Lung (tissue), 16 donors: ENCODE measurements around the gene ITGA1. TPM values are rescaled to one million over a fixed set of nuclear protein-coding genes. Genes with fewer than 3 reads are reported as not detected.

Experiments
- ATAC-seq: fragments of 200-7000 bp; cut with Tn5 transposase; one replicate; pipeline ENCODE4 v1.9.1; 2020; ENCODE audit warnings: moderate number of reproducible peaks; ENCODE audit not compliant: insufficient read depth, low FRiP score
- DNase-seq, 3 donors: peaks; one replicate each; pipeline ENCODE4 v3.0.0-alpha.2; 2013 to 2017
- H3K27ac ChIP-seq, 2 donors: one replicate each; pipeline ENCODE4 v1.5.1; 2013; ENCODE audit warnings: mild to moderate bottlenecking in 2 of 2, moderate library complexity in 2 of 2, control low read depth in 1 of 2, inconsistent platforms in 1 of 2, low read depth in 1 of 2, low read length in 1 of 2
- H3K27me3 ChIP-seq, 3 donors: one replicate each; pipeline ENCODE4 v1.5.1; 2013; ENCODE audit warnings: low read length in 2 of 3; ENCODE audit not compliant: control insufficient read depth in 3 of 3, insufficient read depth in 3 of 3
- H3K36me3 ChIP-seq, 4 donors: one replicate each; pipeline ENCODE4 v1.5.1; 2013; ENCODE audit warnings: low read length in 4 of 4, mild to moderate bottlenecking in 1 of 4, moderate library complexity in 1 of 4; ENCODE audit not compliant: control insufficient read depth in 4 of 4, insufficient read depth in 4 of 4
- H3K4me1 ChIP-seq, 5 donors: one replicate each; pipeline ENCODE4 v1.5.1; 2013; ENCODE audit warnings: low read length in 5 of 5, mild to moderate bottlenecking in 2 of 5, moderate library complexity in 1 of 5; ENCODE audit not compliant: control insufficient read depth in 5 of 5, insufficient read depth in 5 of 5
- H3K4me3 ChIP-seq: one replicate; pipeline ENCODE4 v1.5.1; 2013; ENCODE audit warnings: mild to moderate bottlenecking, control low read depth, moderate library complexity
- H3K9ac ChIP-seq, 2 donors: one replicate each; pipeline ENCODE4 v1.5.1; 2013; ENCODE audit warnings: low read length in 2 of 2, control low read depth in 1 of 2; ENCODE audit not compliant: insufficient read depth in 1 of 2
- H3K9me3 ChIP-seq, 4 donors: one replicate each; pipeline ENCODE4 v1.5.1; 2013; ENCODE audit warnings: low read length in 3 of 4, mild to moderate bottlenecking in 1 of 4, moderate library complexity in 1 of 4; ENCODE audit not compliant: control insufficient read depth in 4 of 4, insufficient read depth in 3 of 4
- CTCF ChIP-seq: IDR thresholded peaks from 2 replicates; pipeline ENCODE4 v1.5.1; 2012; ENCODE audit warnings: mild to moderate bottlenecking; ENCODE audit errors: control extremely low read depth, extremely low read depth
- WGBS, 2 donors: extraction: QIAGEN DNeasy Blood & Tissue Kit; methylation state at CpG; one replicate each; pipeline ENCODE4 v1.1.7; 2013; 5-methylcytosine and 5-hydroxymethylcytosine counted together
- long read RNA-seq, 5 donors: transcript quantifications; one replicate each; lab custom pipeline, GENCODE V29; 2026
- polyA plus RNA-seq, 2 donors: library from polyadenylated mRNA; stranded (reverse); fragments of 200-250 nt; gene quantifications; one replicate each; pipeline ENCODE4 v1.2.1, GENCODE V29; 2013
- total RNA-seq, 2 donors: library from RNA; depleted of rRNA in 1 of 2; stranded (reverse); fragments of >200 nt in 1 of 2; gene quantifications; one replicate each; pipeline ENCODE4 v1.2.1, GENCODE V29; 2014 to 2021
- donor health status: control.
- donor health status: control.
- donor health status: Bipolar disorder and iron deficiency.
- donor health status: healthy.
- donor health status: DM: yes; HTN: yes; CAD: no.

The ITGA1 gene
- total RNA-seq: 100 to 1,000 TPM in 1 of 2 donors, 10 to 100 TPM in 1; 74.9 to 119 TPM
- polyA plus RNA-seq: 10 to 100 TPM in 1 of 2 donors, 1 to 10 TPM in 1; 8.8 to 20.3 TPM
- long read RNA-seq, donor 1, full-length matches to known transcripts: 12 of 22 reads
- long read RNA-seq, donor 1, partial matches to known transcripts: 10 of 22 reads
- long read RNA-seq, donor 1, other reads (novel, unspliced or antisense): 0 of 22 reads
- long read RNA-seq, donor 2, full-length matches to known transcripts: 1 of 1 reads
- long read RNA-seq, donor 2, partial matches to known transcripts: 0 of 1 reads
- long read RNA-seq, donor 2, other reads (novel, unspliced or antisense): 0 of 1 reads
- long read RNA-seq, donor 3, full-length matches to known transcripts: 3 of 3 reads
- long read RNA-seq, donor 3, partial matches to known transcripts: 0 of 3 reads
- long read RNA-seq, donor 3, other reads (novel, unspliced or antisense): 0 of 3 reads
- long read RNA-seq, donor 4, partial matches to known transcripts: 15 of 15 reads
- long read RNA-seq, donor 4, other reads (novel, unspliced or antisense): 0 of 15 reads
- long read RNA-seq, donor 5, full-length matches to known transcripts: 9 of 27 reads
- long read RNA-seq, donor 5, partial matches to known transcripts: 18 of 27 reads
- long read RNA-seq, donor 5, other reads (novel, unspliced or antisense): 0 of 27 reads

DNA sequence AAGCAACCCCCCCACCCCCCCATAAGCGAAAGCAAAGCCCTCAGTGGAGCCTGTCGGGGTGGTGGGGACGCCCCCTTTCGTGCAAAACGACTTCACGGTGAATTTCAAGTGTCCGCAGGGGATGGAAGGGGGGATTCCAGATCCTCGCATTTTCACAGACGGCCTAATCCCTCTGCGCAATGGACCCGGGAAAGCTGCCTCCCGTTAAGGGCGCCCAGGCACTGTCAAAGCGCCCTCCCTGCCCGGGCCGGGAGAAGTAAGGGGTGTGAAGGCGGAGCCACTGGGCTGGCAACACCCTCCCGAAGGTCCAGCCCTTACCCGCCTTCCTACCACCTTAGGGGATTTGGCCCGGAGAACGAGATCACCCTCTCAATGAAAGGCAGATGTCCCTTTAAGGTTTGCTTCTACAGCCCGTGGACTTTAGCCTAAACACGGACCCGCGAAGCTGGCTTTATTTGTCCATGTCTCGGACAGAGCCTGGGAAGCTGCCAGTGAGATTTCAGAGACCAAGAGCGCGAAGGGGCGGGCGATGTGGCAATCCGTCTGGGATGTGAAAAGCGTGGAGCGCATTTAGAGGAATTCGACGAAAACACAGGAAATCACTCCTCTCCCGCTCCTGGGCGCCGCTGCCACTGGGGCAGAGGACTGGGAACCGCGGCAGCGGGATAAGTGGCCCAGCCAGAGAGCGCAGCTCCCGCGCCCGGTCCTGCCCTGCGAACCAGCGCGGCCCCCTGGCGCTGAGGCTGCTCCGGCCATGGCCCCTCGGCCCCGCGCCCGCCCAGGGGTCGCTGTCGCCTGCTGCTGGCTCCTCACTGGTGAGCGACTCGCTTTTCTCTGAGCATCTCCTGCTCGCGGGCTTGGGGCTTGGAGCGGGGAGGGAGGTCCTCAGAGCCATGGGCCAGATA, at the start of gene ITGA1, which contains the start of gene PELO:
Gene ITGA1, plus strand, starts transcription at position 317 of the 905 bp plus-strand sequence. Its CDS starts 438 bp downstream, at position 755.
Gene PELO, plus strand, starts transcription at position 317 of the 905 bp plus-strand sequence. CDS start 12,479 bp downstream, outside the sequence.
- Histone ChIP-seq H3K36me3 (peaks cover 0 to 6% (median 0%) of the 10 kb centered on the region in 4 donors), H3K9me3 (no peaks in the 10 kb centered on the region), H3K27me3 (no peaks in the 10 kb centered on the region), H3K9ac (peak within 1 kb of the TSS in 1 of 2 donors; percentile 96), H3K4me3 (peak within 1 kb of the TSS; percentile 69), H3K4me1 (peaks cover 0 to 22% (median 1%) of the 10 kb centered on the region in 5 donors), H3K27ac (peak within 1 kb of the TSS; percentile 75 to 85)
- DNase-seq (peak; percentile 89 to 96 (median 93)), ATAC-seq (peak; percentile 90)
- WGBS, 2 donors: 0 to 1% methylated on average over 61 of the region's 61 CpGs
- TF ChIP-seq CTCF: peak; percentile 14

GRCh38 chr5:52738095-52738506, 49.6 kb upstream of the ITGA1 start:
- no peak overlapping the region for H3K4me3 ChIP-seq
- ATAC-seq (no peak), DNase-seq (no peak)
- TF ChIP-seq CTCF: no peak
- no peaks in the 10 kb centered on the region for H3K9me3 ChIP-seq
- H3K36me3 ChIP-seq: no peaks in the 10 kb centered on the region
- no peak overlapping the region for H3K9ac ChIP-seq
- H3K4me1 ChIP-seq: peaks cover 0 to 13% (median 0%) of the 10 kb centered on the region in 5 donors
- no peaks in the 10 kb centered on the region for H3K27me3 ChIP-seq
- no peak overlapping the region for H3K27ac ChIP-seq

DNA sequence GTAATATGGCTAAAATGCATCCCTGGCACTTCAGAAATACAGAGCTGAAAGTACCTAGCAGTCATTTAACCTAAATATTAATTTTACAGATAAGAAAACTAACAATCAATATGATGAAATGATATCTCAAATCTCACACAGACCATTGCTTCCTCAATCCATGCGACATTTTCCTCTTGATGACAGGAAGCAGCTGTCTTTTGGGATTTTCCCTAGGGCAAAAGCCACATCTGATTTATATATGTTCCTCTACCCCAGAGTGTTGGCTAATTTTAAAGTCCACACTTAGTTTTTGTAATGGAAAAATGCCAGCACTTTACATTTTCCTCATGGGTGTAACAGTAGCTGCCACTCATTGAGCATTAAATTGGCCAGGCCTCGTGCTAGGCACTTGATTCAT, 47.7 kb upstream of the ITGA1 start:
- Histone ChIP-seq H3K36me3 (no peaks in the 10 kb centered on the region), H3K4me1 (peaks cover 0 to 26% (median 0%) of the 10 kb centered on the region in 5 donors), H3K27ac (no peak overlapping the region), H3K9ac (no peak overlapping the region), H3K27me3 (no peaks in the 10 kb centered on the region), H3K9me3 (no peaks in the 10 kb centered on the region), H3K4me3 (no peak overlapping the region)
- TF ChIP-seq CTCF: no peak
- WGBS, 2 donors: 57 to 62% methylated on average over 2 of the region's 2 CpGs
- ATAC-seq (no peak), DNase-seq (no peak)
